Measurements from ENCODE around the gene CCDC106. TPM values are rescaled to one million over a fixed set of nuclear protein-coding genes. Genes with fewer than 3 reads are reported as not detected.

The CCDC106 gene
- total and polyA plus RNA-seq, 8 donors = 9.7 to 16.8 (median 14.7) TPM

DNA sequence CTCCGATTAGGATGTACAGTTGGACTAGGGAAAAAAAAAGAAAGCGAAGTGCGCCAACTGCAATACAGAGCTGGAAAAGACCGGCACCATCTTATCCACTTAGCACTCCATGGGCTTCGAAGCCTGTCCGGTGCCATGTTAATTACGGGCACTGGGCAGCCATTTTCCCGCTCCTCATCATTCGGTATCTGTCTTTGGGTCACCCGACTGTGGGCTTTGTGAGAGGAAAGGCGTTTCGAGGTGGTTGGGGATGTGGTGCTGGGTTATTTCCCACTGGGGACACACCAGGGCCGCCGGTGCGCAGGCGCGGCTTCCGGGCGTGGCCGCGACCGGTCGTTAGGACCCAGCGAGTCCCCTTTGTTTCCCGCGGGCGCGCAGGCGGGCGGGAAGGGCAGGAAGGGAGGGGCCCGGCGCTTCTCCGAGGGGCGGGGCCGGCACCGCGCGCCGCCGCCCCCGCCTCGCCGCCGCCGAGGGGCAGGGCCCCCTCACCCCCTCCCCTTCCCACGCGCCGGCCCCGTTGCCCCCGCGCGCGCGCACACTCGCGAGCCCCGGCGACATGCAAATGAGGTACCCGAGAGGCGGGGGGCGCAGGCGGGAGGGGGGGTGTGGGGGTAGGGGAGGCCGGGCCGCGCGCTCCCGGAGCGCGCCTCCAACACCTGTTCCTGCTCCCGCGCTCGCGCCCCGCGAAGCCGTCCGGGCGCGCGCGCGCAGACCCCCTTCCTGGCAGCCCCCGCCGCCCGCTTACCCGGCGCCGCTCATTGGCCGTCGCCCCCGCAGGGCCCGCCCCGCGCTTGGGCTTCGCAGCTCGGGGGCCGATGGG lies 48.0 kb upstream of the CCDC106 start, which contains the start of gene ZNF524:
TSS of gene ZNF524 (plus strand) at position 447 of the 820 bp plus-strand sequence. CDS start 1,825 bp downstream, outside the sequence.
- Histone ChIP-seq H3K4me3 (peak within 1 kb of the TSS; percentile 57 to 73), H3K4me1 (peaks cover 0 to 40% of the 10 kb centered on the region in 2 donors), H3K27ac (peak within 1 kb of the TSS; percentile 98 to 99), H3K9me3 (no peaks in the 10 kb centered on the region), H3K27me3 (no peaks in the 10 kb centered on the region), H3K36me3 (peaks cover 0 to 39% of the 10 kb centered on the region in 2 donors)
- TF ChIP-seq, protein P1, sequence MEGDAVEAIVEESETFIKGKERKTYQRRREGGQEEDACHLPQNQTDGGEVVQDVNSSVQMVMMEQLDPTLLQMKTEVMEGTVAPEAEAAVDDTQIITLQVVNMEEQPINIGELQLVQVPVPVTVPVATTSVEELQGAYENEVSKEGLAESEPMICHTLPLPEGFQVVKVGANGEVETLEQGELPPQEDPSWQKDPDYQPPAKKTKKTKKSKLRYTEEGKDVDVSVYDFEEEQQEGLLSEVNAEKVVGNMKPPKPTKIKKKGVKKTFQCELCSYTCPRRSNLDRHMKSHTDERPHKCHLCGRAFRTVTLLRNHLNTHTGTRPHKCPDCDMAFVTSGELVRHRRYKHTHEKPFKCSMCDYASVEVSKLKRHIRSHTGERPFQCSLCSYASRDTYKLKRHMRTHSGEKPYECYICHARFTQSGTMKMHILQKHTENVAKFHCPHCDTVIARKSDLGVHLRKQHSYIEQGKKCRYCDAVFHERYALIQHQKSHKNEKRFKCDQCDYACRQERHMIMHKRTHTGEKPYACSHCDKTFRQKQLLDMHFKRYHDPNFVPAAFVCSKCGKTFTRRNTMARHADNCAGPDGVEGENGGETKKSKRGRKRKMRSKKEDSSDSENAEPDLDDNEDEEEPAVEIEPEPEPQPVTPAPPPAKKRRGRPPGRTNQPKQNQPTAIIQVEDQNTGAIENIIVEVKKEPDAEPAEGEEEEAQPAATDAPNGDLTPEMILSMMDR (IDR thresholded peaks at IDR 0.05) = no peak
- intact Hi-C loops (cut with DNase I) = loop anchor here in 1 of 2 donors (10.0 kb wide), 1 partner anchor 85 kb away; no protein-coding TSS in a partner anchor
- peak; percentile 90 to 99 (median 94) for DNase-seq
- peak; percentile 66 for ATAC-seq

DNA sequence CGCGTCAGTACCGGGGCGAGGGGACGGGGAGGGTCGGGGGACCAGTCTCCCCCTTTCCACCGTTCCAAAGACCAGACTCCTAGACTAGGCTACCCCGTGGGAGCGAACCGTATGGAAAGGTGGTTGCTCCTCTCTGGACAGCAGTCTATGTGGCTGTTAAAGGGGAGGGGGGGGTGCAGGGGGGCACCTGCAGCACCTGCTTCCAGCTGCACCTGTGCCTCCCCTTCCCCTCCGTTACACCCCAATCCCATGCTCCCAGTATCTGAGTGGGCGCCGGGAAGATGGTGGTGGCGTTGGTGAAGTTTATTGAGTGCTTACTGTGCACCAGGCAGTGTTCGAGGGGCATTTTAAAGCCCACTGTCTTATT lies 47.4 kb upstream of the CCDC106 start:
- Histone ChIP-seq H3K27ac (peak overlapping the region; percentile 98 to 99), H3K9me3 (no peaks in the 10 kb centered on the region), H3K4me1 (peaks cover 0 to 40% of the 10 kb centered on the region in 2 donors), H3K36me3 (peaks cover 0 to 33% of the 10 kb centered on the region in 2 donors), H3K4me3 (peak overlapping the region; percentile 57 to 73), H3K27me3 (no peaks in the 10 kb centered on the region)
- intact Hi-C loops (cut with DNase I) = loop anchor here in 1 of 2 donors (10.0 kb wide), 1 partner anchor 86 kb away; no protein-coding TSS in a partner anchor
- no peak for DNase-seq
- no peak for ATAC-seq
- TF ChIP-seq, protein P1 (IDR thresholded peaks at IDR 0.05) = no peak

DNA sequence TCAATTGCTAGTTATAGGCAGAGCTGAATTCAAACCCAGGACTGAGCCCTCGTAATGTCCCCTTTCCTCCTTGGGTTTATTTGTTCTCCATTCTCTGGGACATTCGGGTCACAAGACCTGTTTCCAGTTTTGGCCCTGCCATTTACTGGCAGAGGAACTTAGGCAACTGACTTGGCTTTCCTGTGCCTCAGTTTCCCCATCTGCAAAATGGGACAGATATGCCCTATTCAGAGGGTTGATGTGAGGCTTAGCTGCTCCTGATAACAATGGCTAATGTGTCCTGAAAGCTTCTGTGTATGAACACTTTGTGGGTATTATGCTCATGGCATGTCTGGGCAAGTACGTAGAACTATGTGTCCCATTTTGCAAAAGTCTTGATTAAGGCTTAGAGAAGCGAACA lies 46.9 kb upstream of the CCDC106 start:
- Histone ChIP-seq H3K27ac (peak overlapping the region; percentile 98 to 99), H3K4me3 (peak overlapping the region; percentile 57 to 73), H3K9me3 (no peaks in the 10 kb centered on the region), H3K36me3 (peaks cover 0 to 28% of the 10 kb centered on the region in 2 donors), H3K27me3 (no peaks in the 10 kb centered on the region), H3K4me1 (peaks cover 0 to 42% of the 10 kb centered on the region in 2 donors)
- TF ChIP-seq, protein P1 (IDR thresholded peaks at IDR 0.05) = no peak
- intact Hi-C loops (cut with DNase I) = loop anchor here in 1 of 2 donors (10.0 kb wide), 1 partner anchor 86 kb away; no protein-coding TSS in a partner anchor
- no peak for DNase-seq
- no peak for ATAC-seq

DNA sequence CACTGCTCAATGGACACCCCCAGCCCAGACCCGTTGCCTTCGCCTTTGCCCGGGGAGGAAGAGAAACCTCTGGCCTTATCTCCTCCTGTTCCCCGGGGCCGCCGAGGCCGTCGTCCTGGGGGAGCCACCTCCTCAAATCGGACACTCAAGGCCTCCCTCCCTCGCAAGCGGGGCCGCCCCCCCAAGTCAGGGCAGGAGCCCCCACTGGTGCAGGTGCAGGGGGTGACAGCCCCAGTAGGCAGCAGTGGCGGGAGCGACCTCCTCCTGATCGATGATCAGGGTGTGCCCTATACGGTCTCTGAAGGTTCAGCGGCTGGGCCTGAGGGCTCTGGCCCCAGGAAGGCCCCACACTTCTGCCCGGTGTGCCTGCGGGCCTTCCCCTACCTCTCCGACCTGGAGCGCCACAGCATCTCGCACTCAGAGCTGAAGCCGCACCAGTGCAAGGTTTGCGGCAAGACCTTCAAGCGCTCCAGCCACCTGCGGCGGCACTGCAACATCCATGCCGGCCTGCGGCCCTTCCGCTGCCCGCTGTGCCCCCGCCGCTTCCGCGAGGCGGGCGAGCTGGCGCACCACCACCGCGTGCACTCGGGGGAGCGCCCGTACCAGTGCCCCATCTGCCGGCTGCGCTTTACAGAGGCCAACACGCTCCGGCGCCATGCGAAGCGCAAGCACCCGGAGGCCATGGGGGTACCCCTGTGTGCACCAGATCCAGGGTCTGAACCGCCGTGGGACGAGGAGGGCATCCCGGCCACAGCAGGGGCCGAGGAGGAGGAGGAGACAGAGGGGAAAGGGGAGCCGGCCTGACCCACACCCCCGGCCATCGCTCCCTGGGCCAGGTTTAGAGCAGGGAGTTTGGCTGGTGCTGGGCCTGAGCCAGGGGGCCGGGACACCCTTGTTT lies 45.7 kb upstream of the CCDC106 start:
- intact Hi-C loops (cut with DNase I) = loop anchor here in 1 of 2 donors (10.0 kb wide), 1 partner anchor 88 kb away; no protein-coding TSS in a partner anchor
- TF ChIP-seq, protein P1 (IDR thresholded peaks at IDR 0.05) = no peak
- Histone ChIP-seq H3K4me3 (no peak overlapping the region), H3K9me3 (no peaks in the 10 kb centered on the region), H3K27ac (no peak overlapping the region), H3K4me1 (peaks cover 7 to 54% of the 10 kb centered on the region in 2 donors), H3K36me3 (peaks cover 0 to 16% of the 10 kb centered on the region in 2 donors), H3K27me3 (no peaks in the 10 kb centered on the region)
- DNase-seq (peak in 1 of 4 donors; percentile 82), ATAC-seq (no peak)

All from left lung (tissue), 10 donors.